ENCODE measurements around the gene ATN1. TPM values are rescaled to one million over a fixed set of nuclear protein-coding genes. Genes with fewer than 3 reads are reported as not detected.

Gene ATN1
- total RNA-seq, 1 donor from 2014 or later, result 205 TPM

DNA sequence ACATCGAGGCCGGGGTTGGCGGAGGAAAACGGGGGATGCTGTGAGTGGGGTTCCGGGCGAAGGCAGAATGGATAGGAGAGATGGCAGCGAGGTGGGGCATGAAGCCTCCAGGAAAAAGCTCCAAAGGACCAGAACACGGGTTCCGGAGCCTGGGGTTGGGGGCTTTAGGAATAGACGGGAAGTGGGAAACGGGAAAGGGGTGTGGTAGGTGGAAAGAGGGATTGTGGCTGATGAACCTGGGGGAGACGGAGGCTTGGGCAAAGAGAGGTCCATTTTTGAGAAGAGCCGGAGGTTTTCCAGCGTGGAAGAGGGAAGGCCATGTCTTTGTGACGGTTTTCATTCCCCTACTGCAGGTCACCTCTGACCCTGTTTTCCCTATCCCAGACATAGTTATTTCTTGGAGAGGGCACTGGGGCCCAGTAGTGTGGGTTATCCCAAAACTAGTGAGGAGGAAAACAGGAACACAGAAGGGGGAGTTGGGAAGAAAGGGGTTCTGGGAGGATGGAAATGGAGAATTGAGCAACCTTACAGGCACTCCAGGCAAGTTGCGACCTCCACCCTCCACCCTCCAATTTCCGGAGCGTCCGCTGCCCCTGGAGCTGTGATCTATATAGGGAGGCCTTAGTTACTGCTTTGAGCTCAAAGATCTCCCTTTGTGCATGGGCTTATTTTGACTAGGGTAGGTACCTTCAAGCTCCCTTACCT lies 1.1 kb downstream of the ATN1 start:
- H3K4me1 Mint-ChIP-seq, result peaks cover 75% of the 10 kb centered on the region
- H3K27ac Mint-ChIP-seq, result peak overlapping the region; percentile 92

DNA sequence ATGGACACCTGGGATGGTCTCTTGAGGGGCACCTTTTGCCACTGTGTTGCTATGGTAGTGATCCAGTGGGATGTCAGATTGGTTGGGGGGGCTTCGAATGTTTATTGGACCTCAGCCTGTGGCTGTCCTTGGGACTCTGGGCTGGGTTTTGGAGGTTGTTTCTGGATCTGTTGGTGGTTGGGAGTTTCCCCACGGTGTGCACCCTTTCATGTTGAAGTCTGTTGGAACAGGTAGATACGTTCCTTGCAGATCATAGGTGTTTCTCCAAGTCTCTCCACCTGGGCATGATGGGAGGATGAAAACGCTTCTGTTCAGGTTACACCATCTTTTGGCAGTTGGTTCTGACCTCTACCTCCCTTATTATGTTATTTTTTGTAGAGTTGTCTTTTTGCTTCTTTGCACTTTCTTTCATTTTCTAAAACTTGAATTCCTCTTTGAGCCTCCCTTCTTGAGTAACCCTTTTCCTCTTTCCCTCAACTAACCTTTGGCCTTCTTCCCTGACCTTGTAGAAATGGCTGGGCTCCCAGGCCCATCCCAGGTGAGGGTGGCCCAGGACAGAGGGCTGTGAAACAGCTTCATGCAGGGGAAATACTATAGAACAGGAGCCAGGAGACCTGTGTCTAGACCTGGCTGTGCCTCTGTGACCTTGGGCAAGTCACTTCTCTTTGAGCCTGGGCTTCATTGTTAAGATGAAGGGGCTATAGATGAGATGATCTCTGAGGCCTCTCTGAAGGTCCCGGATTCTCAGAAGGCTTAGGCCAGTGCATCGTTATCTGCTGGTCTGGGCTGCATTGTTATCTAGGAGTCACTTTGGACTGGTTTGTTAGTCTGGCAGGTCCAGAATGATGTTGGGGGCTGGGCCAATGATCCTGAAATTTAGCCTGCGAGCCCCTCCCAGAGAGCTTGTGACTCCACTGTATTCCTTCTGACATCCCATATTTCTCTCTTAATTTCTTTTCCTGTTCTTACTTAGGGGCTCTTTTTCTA lies 2.0 kb downstream of the ATN1 start:
- DNase-seq (ENCODE audit: low spot score in 2 of 2, unreplicated experiment in 2 of 2), result no peak
- no peak for TF ChIP-seq CTCF (IDR thresholded peaks at IDR 0.05; ENCODE audit: unreplicated experiment)
- Mint-ChIP-seq H3K4me3 (peak overlapping the region; percentile 95), H3K4me1 (peaks cover 73% of the 10 kb centered on the region), H3K9me3 (no peaks in the 10 kb centered on the region), H3K27ac (peak overlapping the region; percentile 92), H3K27me3 (ENCODE audit: low read depth) (no peaks in the 10 kb centered on the region), H3K36me3 (peaks cover 11% of the 10 kb centered on the region)

More for the DNA sequence above, 1.1 kb downstream of the ATN1 start:
- DNase-seq (ENCODE audit: low spot score in 2 of 2, unreplicated experiment in 2 of 2), result no peak
- Mint-ChIP-seq H3K27me3 (ENCODE audit: low read depth) (no peaks in the 10 kb centered on the region), H3K36me3 (peaks cover 5% of the 10 kb centered on the region), H3K9me3 (no peaks in the 10 kb centered on the region), H3K4me3 (peak overlapping the region; percentile 95)
- TF ChIP-seq CTCF (IDR thresholded peaks at IDR 0.05; ENCODE audit: unreplicated experiment), result no peak

- Mint-ChIP-seq H3K27me3 (ENCODE audit: low read depth) (no peaks in the 10 kb centered on the region), H3K27ac (peak overlapping the region; percentile 82), H3K4me1 (peaks cover 51% of the 10 kb centered on the region), H3K36me3 (peaks cover 14% of the 10 kb centered on the region), H3K9me3 (no peaks in the 10 kb centered on the region), H3K4me3 (no peak overlapping the region)
- DNase-seq (ENCODE audit: low spot score in 2 of 2, unreplicated experiment in 2 of 2), result no peak
- TF ChIP-seq CTCF (IDR thresholded peaks at IDR 0.05; ENCODE audit: unreplicated experiment), result no peak
Measured at GRCh38 chr12:6932766-6933165, 5.0 kb downstream of the ATN1 start.

GRCh38 chr12:6934110-6934509 lies 6.4 kb downstream of the ATN1 start:
- Mint-ChIP-seq H3K4me3 (no peak overlapping the region), H3K27ac (peak overlapping the region; percentile 82), H3K36me3 (peaks cover 14% of the 10 kb centered on the region), H3K9me3 (no peaks in the 10 kb centered on the region), H3K4me1 (peaks cover 57% of the 10 kb centered on the region), H3K27me3 (ENCODE audit: low read depth) (no peaks in the 10 kb centered on the region)
- TF ChIP-seq CTCF (IDR thresholded peaks at IDR 0.05; ENCODE audit: unreplicated experiment), result no peak
- DNase-seq (ENCODE audit: low spot score in 2 of 2, unreplicated experiment in 2 of 2), result no peak

DNA sequence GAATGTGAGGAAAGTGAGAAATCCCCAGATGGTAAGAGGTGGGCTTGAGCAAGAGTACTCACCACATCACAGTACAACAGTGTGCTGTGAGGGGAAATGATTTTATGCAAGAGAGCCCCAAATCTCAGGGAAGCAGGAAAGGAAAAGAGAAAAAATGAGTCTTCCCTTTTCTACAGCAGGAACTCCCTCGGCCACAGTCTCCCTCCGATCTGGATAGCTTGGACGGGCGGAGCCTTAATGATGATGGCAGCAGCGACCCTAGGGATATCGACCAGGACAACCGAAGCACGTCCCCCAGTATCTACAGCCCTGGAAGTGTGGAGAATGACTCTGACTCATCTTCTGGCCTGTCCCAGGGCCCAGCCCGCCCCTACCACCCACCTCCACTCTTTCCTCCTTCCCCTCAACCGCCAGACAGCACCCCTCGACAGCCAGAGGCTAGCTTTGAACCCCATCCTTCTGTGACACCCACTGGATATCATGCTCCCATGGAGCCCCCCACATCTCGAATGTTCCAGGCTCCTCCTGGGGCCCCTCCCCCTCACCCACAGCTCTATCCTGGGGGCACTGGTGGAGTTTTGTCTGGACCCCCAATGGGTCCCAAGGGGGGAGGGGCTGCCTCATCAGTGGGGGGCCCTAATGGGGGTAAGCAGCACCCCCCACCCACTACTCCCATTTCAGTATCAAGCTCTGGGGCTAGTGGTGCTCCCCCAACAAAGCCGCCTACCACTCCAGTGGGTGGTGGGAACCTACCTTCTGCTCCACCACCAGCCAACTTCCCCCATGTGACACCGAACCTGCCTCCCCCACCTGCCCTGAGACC lies 7.8 kb downstream of the ATN1 start:
- H3K9me3 Mint-ChIP-seq, result no peaks in the 10 kb centered on the region
- H3K4me1 Mint-ChIP-seq, result peaks cover 49% of the 10 kb centered on the region
- H3K36me3 Mint-ChIP-seq, result peaks cover 16% of the 10 kb centered on the region
- no peak overlapping the region for H3K4me3 Mint-ChIP-seq
- no peak for TF ChIP-seq CTCF (IDR thresholded peaks at IDR 0.05; ENCODE audit: unreplicated experiment)
- H3K27ac Mint-ChIP-seq, result peak overlapping the region; percentile 25
- DNase-seq (ENCODE audit: low spot score in 2 of 2, unreplicated experiment in 2 of 2), result no peak
- no peaks in the 10 kb centered on the region for H3K27me3 Mint-ChIP-seq (ENCODE audit: low read depth)
